Activated naive CD8-positive, alpha-beta T cell treated with anti-CD3 and anti-CD28 coated beads, Interleukin-2, amount 50 U/mL, for 16 hours (primary cell): ENCODE results near the gene C8A.

Experiments
- DNase-seq: peaks from one replicate; pipeline ENCODE4 v3.0.0-alpha.2; 2020; ENCODE audit warnings: low read depth, low spot score

The C8A gene

DNA sequence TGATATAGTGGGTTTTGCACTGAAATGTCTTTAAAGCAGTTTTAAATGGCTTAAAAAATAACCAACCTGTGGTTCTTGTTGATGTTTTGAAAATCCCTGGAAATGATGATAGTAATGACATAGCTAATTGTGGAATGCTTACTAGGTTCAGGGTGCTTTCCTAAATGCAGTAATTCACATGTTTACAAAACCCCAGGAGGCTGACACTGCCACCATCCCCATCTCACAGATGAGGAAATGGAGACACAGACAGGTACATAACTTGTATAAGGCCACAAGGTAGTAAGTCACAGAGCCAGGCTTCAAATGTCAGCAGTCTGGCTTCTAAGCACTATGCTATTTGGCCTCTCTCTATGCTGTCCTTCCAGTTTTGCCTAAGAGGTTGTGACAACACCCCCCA lies 70.6 kb downstream of the C8A start:
- DNase-seq: no peak

- no peak for DNase-seq
Observed at GRCh38 chr1:56927171-56927570, 72.6 kb downstream of the C8A start.

DNA sequence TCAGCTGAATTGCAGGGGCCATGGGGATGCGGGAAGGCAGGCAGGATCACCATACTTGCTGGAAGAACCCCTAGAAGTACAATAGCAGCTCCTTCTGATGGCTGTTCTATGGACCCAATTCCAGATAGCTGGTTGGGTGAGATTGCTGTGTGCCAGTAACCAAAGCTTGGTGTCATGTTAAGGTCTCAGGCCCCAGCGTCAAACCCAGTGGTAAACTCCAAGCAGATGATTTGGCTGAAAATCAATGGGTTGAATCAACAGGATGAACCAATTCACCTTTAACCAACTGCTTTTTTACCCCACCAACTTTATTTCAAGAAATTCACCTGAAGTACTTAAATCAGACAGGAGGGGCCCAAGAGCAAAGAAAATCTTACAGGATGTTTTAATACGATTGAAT lies 73.4 kb downstream of the C8A start:
- no peak for DNase-seq

DNA sequence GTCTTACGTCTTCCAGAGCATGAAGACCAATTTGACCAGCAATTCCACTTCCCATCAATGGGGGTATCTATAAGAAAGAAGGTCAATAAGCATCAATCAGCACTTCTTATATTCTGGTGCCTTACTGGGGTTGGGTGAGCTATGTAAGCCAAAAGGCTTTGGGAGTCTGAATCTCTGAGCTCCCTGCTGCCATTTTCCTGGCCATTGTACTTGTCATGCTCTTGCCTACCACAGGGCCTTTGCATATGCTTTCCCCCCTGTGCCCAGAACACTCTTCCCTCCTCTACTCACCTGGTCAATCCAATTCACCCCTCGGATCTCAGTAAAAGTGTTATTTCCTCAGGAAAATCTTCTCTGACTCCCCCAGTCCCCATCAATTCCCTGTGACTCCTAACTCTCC lies 74.9 kb downstream of the C8A start:
- no peak for DNase-seq

- no peak for DNase-seq
Observed at GRCh38 chr1:56931211-56931610, 76.6 kb downstream of the C8A start.

DNA sequence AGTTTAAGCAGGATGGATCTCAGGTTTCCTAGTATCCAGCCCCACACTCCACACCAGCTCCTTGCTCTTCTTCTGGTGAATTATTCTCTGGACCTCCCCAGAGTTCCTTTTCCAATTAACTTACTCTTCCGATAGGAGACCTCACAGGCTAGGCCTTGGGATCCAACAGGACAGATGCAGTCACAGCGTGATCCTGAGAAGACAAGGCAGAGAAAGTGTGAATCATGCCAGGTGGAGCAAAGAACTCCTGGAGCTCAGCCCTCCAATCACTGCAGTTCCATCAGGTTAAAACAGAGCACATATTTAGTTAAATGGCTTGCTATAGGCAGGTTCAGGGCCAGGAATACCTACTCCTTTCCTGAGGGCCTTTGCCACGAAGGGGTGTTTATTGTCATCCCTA lies 77.1 kb downstream of the C8A start:
- DNase-seq: no peak

DNA sequence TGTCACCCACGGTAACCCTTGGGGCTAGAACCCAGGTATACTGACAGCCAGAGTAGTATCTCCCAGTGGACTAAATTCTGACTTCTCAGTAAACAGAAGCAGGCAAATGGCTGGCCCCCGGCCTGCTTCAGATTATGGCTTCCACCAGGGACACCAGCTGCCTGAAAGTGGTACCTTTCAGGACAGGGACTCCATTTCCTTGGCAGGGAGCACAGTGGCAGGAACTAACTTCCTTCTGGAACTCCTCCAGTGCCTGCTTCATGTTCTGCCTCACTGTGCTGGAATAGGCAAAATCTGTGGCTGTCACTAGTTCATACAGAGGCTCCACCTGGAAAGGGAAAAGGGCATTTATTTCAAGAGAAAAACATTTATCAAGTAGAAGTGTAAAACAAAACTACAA lies 78.6 kb downstream of the C8A start:
- DNase-seq: no peak

- DNase-seq: no peak
Observed at GRCh38 chr1:56933606-56934005, 79.0 kb downstream of the C8A start.

DNA sequence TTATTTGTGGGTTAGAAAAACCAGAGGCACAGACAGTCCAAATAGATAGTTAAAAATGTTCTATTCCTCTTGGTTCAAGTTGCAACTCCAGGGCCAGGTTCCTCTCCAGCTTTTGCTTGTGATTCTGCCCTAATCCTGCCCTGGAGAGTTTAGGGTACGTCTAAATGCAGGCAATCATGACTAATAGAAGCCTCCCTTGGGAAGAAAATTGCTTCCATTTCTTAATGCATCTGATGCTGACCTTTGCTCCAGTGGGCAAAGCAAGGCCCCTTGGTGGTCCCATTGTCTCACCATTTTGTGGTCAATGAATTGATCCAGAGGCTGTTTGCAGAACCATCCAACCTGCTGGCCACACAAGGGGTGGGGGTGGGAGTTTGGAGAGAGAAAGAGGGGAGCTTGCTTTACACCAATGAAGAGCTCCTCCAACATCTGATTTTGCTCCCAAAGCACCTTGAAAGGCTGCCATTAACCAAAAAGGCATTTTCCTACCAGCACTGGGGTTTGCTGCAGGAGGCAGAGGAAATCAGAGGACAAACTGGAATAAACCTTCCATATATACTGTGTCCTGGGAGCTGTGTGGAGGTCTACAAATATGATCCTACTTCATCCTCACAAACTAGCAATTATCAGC lies 79.9 kb downstream of the C8A start:
- no peak for DNase-seq

DNA sequence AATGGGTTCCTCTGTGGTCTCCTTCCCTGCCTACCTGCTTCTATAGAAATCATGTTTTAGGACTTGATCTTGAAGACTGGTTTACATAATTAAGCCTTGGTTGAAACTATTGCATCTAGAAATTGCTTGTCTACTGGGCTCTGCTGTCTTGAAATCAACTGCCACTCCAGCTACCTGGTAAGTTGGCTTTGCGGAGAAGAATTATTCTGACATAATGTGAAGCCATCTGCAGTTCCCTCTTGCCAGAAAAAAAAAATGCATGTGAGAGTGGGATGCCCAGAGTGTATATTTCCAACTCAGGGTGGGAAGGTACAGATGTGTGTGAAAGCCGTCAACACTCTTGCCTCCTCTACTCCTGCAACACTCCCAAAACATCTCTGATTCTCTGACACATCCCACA lies 84.0 kb downstream of the C8A start:
- no peak for DNase-seq

GRCh38 chr1:56939209-56939608 lies 84.6 kb downstream of the C8A start:
- no peak for DNase-seq

DNA sequence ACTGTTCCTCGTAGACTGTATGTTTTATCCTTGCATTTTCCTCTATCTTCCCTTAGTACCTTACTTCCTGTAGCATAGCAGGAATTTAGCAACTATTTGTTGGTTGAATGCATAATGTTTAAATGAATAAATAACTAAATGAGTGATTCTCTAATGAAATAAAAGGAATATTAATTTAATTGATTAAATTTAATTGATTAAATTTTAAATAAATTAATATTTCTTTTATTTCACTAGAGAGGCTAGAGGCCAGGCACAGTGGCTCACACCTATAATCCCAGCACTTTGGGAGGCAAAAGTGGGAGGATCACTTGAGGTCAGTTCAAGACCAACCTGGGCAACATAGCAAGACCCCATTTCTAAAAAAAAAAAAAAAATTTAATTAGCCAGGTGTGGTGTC lies 85.4 kb downstream of the C8A start:
- DNase-seq: no peak

DNA sequence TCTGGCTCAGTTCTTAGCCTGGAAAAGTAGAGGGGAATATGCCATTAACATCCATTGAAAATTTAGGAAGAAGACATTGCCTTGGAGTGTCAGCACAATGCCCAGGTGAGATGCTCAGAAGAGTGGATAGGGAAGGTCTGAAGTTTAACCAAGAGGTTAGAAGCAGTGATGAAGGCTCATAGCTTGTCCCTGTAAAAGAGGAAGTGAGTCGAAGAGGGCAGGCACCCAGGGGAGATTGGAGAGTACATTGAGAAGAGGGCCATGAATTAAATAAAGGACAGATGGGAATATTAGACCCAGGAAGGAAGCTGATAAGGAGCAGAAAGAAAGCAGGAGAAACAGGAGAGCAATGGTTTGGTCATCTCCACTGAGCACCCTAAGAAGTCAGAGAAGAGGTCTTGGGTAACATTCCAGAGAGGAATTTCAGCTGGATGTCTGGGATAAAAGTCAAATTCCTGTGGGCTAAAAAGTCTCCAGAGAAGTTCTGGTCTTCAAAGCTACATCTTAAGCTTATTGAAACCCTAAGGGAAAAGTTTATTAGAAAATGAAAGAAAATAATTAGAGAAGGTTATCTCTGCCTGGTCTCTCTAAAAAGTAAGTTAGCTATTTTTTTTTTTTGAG lies 93.9 kb downstream of the C8A start:
- no peak for DNase-seq

- no peak for DNase-seq
Observed at GRCh38 chr1:56952501-56952900, 97.9 kb downstream of the C8A start.

DNA sequence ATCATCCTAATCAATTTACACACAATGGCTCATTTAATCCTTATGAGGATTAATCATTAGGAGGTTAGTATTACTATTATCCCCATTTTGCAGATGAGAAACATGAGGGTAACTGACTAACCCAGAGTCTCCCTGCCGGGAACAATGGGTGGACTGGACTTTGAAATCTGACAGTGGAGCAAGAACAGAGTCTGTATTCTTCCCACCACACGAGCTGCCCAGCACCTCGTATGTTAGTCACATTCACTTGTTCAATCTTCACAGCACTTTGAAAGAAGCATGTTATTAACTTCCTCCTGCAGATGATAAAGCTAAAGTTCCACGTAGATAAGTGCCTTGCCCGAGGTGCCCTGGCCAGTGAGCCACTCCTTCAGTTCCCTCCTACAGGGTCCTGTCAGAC lies 98.8 kb downstream of the C8A start:
- no peak for DNase-seq

DNA sequence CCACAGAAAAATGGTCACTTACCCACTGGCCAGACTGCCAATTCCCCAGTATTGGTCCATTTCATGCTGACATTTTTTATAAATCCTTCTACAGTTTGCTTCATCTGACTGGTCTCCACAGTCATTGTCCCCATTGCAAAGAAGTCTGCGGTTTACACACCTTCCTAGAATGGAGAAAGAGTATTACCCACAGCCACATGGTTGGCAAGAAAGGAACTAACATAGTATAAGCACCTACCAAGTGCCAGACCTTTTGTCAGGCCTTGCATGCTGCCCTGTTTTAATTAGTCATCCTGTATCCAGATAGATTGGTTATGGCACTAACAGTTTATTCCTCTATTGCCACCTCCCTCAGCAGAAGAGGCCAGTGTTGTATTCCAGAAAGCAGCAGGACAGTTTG lies 100.1 kb downstream of the C8A start:
- no peak for DNase-seq

DNA sequence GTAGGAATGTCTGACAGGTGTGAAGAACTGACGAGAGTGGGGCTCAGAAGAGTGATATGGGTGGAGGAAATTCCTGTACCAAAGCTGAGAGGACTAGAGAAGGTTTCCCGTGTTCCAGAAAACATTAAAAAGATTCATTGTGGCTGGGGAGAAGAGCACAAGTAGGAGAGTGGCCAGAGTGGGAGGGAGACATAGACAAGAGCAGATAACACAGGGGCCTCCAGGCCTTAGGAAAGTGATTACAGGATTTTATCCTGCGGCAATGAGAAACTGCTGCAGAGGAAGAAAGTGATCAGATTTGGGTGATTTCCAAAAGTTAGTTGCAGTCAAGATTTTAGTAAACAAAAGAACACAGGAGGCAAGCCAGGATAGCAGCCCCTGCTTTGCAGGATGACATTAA lies 103.3 kb downstream of the C8A start:
- DNase-seq: no peak

DNA sequence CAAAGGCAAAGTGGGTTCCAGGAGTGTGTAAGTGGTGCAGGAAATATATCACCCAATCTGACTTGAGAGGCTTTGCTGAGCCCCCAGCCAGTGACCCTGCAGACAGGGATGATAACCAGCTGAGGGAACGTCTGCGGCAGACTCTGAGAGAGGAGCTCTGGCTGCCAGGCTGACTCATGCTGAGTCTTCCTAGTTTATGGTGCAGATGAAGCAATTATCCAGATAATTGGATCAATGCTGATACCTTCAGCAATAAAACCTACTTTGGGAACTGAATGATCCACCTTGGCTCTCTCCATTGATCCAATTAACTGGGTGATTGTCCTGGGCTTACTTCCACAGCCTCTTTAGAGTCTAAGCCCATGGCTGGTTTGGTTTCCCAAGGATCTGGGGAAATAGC lies 103.9 kb downstream of the C8A start:
- no peak for DNase-seq

DNA sequence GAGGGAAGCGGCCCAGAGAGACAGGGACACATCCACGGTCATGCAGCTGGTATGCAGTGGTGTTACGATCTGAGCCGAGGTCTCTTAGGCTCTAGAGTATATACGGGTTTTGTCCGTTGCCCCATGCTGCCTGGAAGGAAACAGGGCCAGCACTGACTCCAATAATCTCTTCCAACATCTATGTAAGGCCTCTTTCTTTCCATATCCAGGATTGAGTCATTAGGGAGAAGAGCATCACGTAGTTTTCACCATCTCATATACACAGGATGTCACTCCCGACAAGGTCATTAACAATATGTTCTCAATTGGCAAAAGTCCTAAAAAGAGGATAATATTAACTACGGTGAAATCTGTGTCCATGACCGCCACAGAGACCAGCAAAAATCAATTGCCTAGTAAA lies 106.8 kb downstream of the C8A start:
- DNase-seq: no peak

DNA sequence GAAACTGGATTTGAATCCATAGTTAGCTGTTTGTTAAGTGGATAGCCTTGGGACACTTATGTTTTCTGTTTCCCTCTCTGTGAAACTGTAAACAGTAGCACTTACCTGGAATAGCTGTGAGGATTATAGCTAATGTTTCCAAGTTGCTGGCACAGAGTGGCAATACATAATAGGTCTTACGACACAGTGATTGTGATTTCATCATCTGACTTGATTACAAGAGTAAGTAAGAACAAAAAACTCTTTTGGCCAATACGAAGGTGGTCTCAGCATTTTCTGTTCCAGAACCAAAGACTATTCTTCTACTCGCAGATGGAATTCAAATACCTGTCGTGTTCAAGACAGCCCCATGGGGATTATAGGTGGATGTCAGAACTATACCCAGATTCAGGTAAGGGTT lies 109.1 kb downstream of the C8A start:
- DNase-seq: no peak

GRCh38 chr1:56964349-56965017 lies 109.9 kb downstream of the C8A start:
- no peak for DNase-seq

DNA sequence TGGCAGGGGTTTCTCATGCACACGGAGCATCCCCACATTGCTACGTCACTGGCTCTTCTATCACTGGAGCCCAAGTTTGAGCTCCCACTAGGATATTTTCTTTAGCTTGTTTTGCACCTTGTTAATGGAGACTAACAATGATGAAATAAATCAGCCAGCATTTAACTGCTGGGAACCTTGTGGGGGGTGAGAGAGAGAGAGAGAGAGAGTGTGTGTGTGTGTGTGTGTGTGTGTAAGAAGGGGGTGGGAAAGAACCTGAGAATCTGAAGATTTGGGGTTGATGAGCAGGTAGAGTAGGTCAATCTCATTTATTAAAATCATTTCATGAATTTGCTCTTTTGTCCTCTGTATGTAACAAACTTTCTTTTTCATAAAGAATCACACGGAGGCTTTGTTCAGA lies 110.6 kb downstream of the C8A start:
- no peak for DNase-seq

DNA sequence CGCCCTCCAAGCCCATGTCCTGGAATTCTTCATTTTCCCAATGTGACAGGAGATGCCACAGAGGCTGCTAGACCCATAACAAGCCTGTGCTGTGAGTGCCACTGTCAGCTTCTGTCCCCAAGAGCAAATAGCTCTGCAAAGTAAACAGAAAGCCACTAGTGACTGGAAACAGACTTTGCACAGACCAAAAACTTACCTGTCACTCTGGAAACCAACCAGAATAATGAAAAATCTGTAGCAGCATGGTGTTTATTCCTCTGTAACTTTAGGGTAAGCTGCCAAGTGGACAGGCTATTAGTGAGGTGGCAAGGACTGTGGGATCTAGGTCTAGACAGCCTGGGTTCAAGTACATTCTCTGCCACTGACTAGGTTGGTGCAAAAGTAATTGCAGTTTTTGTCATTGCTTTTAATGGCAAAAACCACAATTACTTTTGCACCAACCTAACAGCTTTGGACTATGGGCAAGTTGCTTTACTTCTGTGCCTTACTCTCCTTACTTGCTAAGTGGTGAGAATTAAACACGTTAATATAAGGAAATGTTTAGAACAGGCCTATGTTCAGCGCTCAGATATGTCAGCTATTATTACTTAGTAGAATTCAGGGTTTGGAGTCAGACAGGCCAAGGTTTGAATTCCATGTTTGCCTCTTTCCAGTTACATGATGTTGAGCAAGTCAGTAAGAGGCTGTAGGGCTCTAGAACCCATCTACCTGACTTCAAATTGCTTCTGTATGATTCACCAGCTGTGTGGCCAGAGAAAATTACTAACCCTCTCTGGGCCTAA lies 111.5 kb downstream of the C8A start, which contains the start of gene C8B:
Gene C8B (minus strand): TSS at position 100 of the 782 bp plus-strand sequence. CDS start 67 bp downstream, at position 33.
- no peak for DNase-seq
